AG04450 (cell line): ENCODE measurements around the gene TBX15. TPM values are rescaled to one million over a fixed set of nuclear protein-coding genes. Genes with fewer than 3 reads are reported as not detected.
A peak's percentile ranks its signal among the peaks of the same experiment; 100 is the strongest.

Experiments used
- CTCF ChIA-PET: fragments of 300-600, 350-600 bp; formaldehyde crosslinking; extraction: SDS; loops from one replicate; lab custom pipeline; 2022; ENCODE audit warnings: antibody characterized with exemption, inconsistent platforms; lab: Charles Lee
- POLR2A ChIA-PET: fragments of 350-600 bp; formaldehyde crosslinking; extraction: SDS; loops from one replicate; lab custom pipeline; 2021; ENCODE audit warnings: antibody characterized with exemption, inconsistent platforms; lab: Yijun Ruan, JAX
- DNase-seq: peaks from one replicate; pipeline ENCODE4 v3.0.0-alpha.2; 2011; ENCODE audit warnings: low read depth, low spot score
- H3K27ac ChIP-seq: one replicate; pipeline ENCODE4 v1.5.1; 2012; ENCODE audit warnings: low read depth, low read length, control low read depth
- H3K27me3 ChIP-seq: one replicate; pipeline ENCODE4 v1.6.0; 2012; ENCODE audit warnings: low read length; ENCODE audit not compliant: control insufficient read depth, insufficient read depth
- H3K4me3 ChIP-seq: 2 replicates; pipeline ENCODE4 v1.5.1; 2011; ENCODE audit warnings: mild to moderate bottlenecking, low read depth, low read length, control low read depth
- H3K9me3 ChIP-seq: 2 replicates; pipeline ENCODE4 v1.5.1; 2012; ENCODE audit warnings: low read length; ENCODE audit not compliant: control insufficient read depth, insufficient read depth
- polyA plus RNA-seq: library from polyadenylated mRNA; depleted of rRNA; stranded (reverse); fragments of >200 nt; gene quantifications from 2 replicates; pipeline ENCODE4 v1.2.3, GENCODE V29; 2011
- TF ChIP-seq, protein P1 (sequence below): IDR thresholded peaks from 2 replicates; pipeline ENCODE4 v1.5.1; 2011; ENCODE audit warnings: low read depth, low read length, control low read depth, inconsistent platforms

The TBX15 gene
- polyA plus RNA-seq, 1 experiment: not detected

DNA sequence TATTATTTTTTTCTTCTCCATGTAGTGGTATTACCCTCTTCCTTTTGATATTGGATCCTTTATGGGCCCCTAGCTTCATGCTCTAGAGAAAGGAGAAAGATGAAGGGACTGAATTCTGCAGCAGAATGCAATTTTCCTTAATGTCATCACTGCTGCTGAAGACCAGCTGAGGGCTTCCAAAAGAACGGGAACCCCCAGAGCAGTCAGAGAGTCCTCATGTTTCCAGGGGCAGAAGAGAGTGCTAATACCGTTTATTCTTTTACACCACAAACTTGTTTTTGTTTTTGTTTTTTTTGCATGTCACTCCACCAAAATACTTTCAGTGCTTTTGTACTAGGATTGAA is 21.1 kb upstream of the TBX15 start:
- no peak for DNase-seq
- Histone ChIP-seq H3K27ac (no peak overlapping the region), H3K4me3 (no peak overlapping the region), H3K27me3 (peaks cover 51% of the 10 kb centered on the region), H3K9me3 (peaks cover 20% of the 10 kb centered on the region; the same call in 1 of the 2 replicates)
- CTCF ChIA-PET: interaction anchor here (0.5 to 2.0 kb wide), 19 partner anchors 9 to 1439 kb away, joined by 3 to 11 read pairs (median 3); no protein-coding TSS in a partner anchor
- TF ChIP-seq, protein P1, sequence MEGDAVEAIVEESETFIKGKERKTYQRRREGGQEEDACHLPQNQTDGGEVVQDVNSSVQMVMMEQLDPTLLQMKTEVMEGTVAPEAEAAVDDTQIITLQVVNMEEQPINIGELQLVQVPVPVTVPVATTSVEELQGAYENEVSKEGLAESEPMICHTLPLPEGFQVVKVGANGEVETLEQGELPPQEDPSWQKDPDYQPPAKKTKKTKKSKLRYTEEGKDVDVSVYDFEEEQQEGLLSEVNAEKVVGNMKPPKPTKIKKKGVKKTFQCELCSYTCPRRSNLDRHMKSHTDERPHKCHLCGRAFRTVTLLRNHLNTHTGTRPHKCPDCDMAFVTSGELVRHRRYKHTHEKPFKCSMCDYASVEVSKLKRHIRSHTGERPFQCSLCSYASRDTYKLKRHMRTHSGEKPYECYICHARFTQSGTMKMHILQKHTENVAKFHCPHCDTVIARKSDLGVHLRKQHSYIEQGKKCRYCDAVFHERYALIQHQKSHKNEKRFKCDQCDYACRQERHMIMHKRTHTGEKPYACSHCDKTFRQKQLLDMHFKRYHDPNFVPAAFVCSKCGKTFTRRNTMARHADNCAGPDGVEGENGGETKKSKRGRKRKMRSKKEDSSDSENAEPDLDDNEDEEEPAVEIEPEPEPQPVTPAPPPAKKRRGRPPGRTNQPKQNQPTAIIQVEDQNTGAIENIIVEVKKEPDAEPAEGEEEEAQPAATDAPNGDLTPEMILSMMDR: no peak
- POLR2A ChIA-PET: no interaction called here

- Histone ChIP-seq H3K9me3 (peaks cover 20% of the 10 kb centered on the region; the same call in 1 of the 2 replicates), H3K27me3 (peaks cover 57% of the 10 kb centered on the region), H3K4me3 (peak overlapping the region; percentile 44), H3K27ac (no peak overlapping the region)
- ChIA-PET POLR2A (no interaction called here), CTCF (interaction anchor here (0.5 to 2.0 kb wide), 31 partner anchors 8 to 1439 kb away, joined by 3 to 11 read pairs (median 4); no protein-coding TSS in a partner anchor)
- peak; percentile 11 for DNase-seq
- TF ChIP-seq, protein P1: peak; percentile 65
Observed at GRCh38 chr1:119008483-119009311, 20.6 kb upstream of the TBX15 start.

DNA sequence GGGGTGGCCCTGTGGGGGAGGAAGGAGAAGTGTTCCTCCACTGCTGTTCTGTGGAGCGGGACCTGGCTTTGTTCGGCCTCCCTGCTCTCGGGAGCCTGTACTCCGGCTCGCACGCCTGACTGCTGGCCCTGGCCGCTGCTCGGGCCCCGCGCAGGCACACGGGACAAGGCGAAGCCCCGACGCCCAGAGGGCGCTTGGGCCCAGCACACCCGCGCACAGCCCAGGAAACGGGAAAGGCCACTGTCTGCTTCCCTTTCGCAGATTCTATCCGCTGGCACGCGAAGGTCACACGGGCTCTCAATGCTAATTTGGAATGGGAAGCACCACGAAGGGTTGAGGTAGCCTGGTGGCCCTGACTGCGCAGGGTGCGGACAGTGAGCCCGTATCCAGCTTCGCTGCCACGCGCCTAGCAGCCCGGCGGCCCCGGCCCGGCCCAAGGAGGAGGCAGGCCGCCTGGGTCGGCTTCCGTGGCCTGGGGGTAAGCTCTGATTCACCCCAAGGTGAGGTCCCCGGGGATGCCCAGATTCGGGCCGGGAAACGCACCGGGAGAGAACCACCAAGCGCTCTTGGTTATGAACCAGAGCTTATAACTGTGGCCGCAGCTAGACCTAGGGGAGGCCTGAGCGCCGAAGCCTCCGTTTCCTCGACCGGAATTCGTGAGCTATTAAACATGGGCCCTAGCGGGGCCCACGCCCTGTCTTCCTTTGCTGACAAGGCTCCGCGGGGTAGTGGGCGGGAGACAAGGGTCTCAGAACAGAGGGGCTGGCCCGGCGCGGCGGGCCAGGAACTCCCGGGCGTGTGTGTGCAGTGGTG is 19.7 kb upstream of the TBX15 start:
- H3K4me3 ChIP-seq: peak overlapping the region; percentile 44; the same call in 1 of the 2 replicates
- TF ChIP-seq, protein P1: no peak
- ChIA-PET POLR2A (no interaction called here), CTCF (interaction anchor here (0.6 to 2.0 kb wide), 25 partner anchors 8 to 1040 kb away, joined by 3 to 11 read pairs (median 4); no protein-coding TSS in a partner anchor)
- H3K9me3 ChIP-seq: peaks cover 20% of the 10 kb centered on the region; the same call in 1 of the 2 replicates
- DNase-seq: no peak
- H3K27me3 ChIP-seq: peaks cover 64% of the 10 kb centered on the region
- H3K27ac ChIP-seq: no peak overlapping the region

GRCh38 chr1:119007339-119007669 is 19.2 kb upstream of the TBX15 start:
- ChIA-PET CTCF (interaction anchor here (0.6 to 1.9 kb wide), 6 partner anchors 23 to 934 kb away, joined by 3 to 11 read pairs (median 4); no protein-coding TSS in a partner anchor), POLR2A (no interaction called here)
- Histone ChIP-seq H3K27ac (no peak overlapping the region), H3K9me3 (peaks cover 20% of the 10 kb centered on the region; the same call in 1 of the 2 replicates), H3K4me3 (no peak overlapping the region), H3K27me3 (peaks cover 70% of the 10 kb centered on the region)
- DNase-seq: no peak
- TF ChIP-seq, protein P1: no peak
